Activated naive CD4-positive, alpha-beta T cell treated with anti-CD3 and anti-CD28 coated beads, Interleukin-2, amount 50 U/mL, for 24 hours (primary cell): ENCODE results near the gene ARNT2.
"Not testable (repeated sequence)": the region's sequence is repeated elsewhere in the genome, so short reads cannot be mapped to it uniquely, and the experiment has no call there.

Experiments used
- H3K27ac Mint-ChIP-seq: one replicate; pipeline ENCODE4 v1.8.0; 2021; ENCODE audit warnings: mild to moderate bottlenecking, mixed read lengths
- H3K27me3 Mint-ChIP-seq: one replicate; pipeline ENCODE4 v1.8.0; 2021; ENCODE audit warnings: mixed read lengths
- H3K36me3 Mint-ChIP-seq: one replicate; pipeline ENCODE4 v1.8.0; 2021; ENCODE audit warnings: mixed read lengths
- H3K4me1 Mint-ChIP-seq: one replicate; pipeline ENCODE4 v1.8.0; 2021; ENCODE audit warnings: mixed read lengths
- H3K4me3 Mint-ChIP-seq: one replicate; pipeline ENCODE4 v1.8.0; 2021; ENCODE audit warnings: mild to moderate bottlenecking, mixed read lengths
- H3K9me3 Mint-ChIP-seq: one replicate; pipeline ENCODE4 v1.8.0; 2021; ENCODE audit warnings: mixed read lengths

The ARNT2 gene

GRCh38 chr15:80498652-80499051 is 94.5 kb downstream of the ARNT2 start:
- no peak overlapping the region for H3K4me3 Mint-ChIP-seq
- H3K27me3 Mint-ChIP-seq: peaks cover 2% of the 10 kb centered on the region
- no peaks in the 10 kb centered on the region for H3K9me3 Mint-ChIP-seq
- H3K4me1 Mint-ChIP-seq: no peaks in the 10 kb centered on the region
- H3K36me3 Mint-ChIP-seq: no peaks in the 10 kb centered on the region
- no peak overlapping the region for H3K27ac Mint-ChIP-seq

GRCh38 chr15:80500021-80500420 is 95.8 kb downstream of the ARNT2 start:
- Mint-ChIP-seq H3K27ac (no peak overlapping the region), H3K4me1 (no peaks in the 10 kb centered on the region), H3K9me3 (no peaks in the 10 kb centered on the region), H3K4me3 (no peak overlapping the region), H3K27me3 (peaks cover 2% of the 10 kb centered on the region), H3K36me3 (no peaks in the 10 kb centered on the region)

- Mint-ChIP-seq H3K27ac (no peak overlapping the region), H3K4me1 (no peaks in the 10 kb centered on the region), H3K9me3 (no peaks in the 10 kb centered on the region), H3K36me3 (no peaks in the 10 kb centered on the region), H3K4me3 (no peak overlapping the region), H3K27me3 (no peaks in the 10 kb centered on the region)
Measured at GRCh38 chr15:80501476-80501875, 97.3 kb downstream of the ARNT2 start.

- H3K36me3 Mint-ChIP-seq: no peaks in the 10 kb centered on the region
- no peak overlapping the region for H3K27ac Mint-ChIP-seq
- no peaks in the 10 kb centered on the region for H3K27me3 Mint-ChIP-seq
- H3K9me3 Mint-ChIP-seq: no peaks in the 10 kb centered on the region
- no peaks in the 10 kb centered on the region for H3K4me1 Mint-ChIP-seq
- H3K4me3 Mint-ChIP-seq: no peak overlapping the region
Measured at GRCh38 chr15:80502782-80503181, 98.6 kb downstream of the ARNT2 start.

- no peak overlapping the region for H3K4me3 Mint-ChIP-seq
- H3K9me3 Mint-ChIP-seq: no peaks in the 10 kb centered on the region
- no peak overlapping the region for H3K27ac Mint-ChIP-seq
- H3K36me3 Mint-ChIP-seq: no peaks in the 10 kb centered on the region
- no peaks in the 10 kb centered on the region for H3K4me1 Mint-ChIP-seq
- H3K27me3 Mint-ChIP-seq: no peaks in the 10 kb centered on the region
Measured at GRCh38 chr15:80503319-80503952, 99.3 kb downstream of the ARNT2 start.

- no peaks in the 10 kb centered on the region for H3K36me3 Mint-ChIP-seq
- no peaks in the 10 kb centered on the region for H3K27me3 Mint-ChIP-seq
- H3K27ac Mint-ChIP-seq: no peak overlapping the region
- H3K9me3 Mint-ChIP-seq: no peaks in the 10 kb centered on the region
- no peaks in the 10 kb centered on the region for H3K4me1 Mint-ChIP-seq
- no peak overlapping the region for H3K4me3 Mint-ChIP-seq
Measured at GRCh38 chr15:80504931-80505330, 100.7 kb downstream of the ARNT2 start.

- Mint-ChIP-seq H3K36me3 (no peaks in the 10 kb centered on the region), H3K27me3 (no peaks in the 10 kb centered on the region), H3K4me1 (no peaks in the 10 kb centered on the region), H3K4me3 (no peak overlapping the region), H3K27ac (no peak overlapping the region), H3K9me3 (no peaks in the 10 kb centered on the region)
Measured at GRCh38 chr15:80506286-80506893, 102.2 kb downstream of the ARNT2 start.

- Mint-ChIP-seq H3K27me3 (no peaks in the 10 kb centered on the region), H3K4me1 (no peaks in the 10 kb centered on the region), H3K27ac (no peak overlapping the region), H3K4me3 (no peak overlapping the region), H3K36me3 (no peaks in the 10 kb centered on the region), H3K9me3 (no peaks in the 10 kb centered on the region)
Measured at GRCh38 chr15:80507131-80507530, 102.9 kb downstream of the ARNT2 start.

- no peak overlapping the region for H3K4me3 Mint-ChIP-seq
- H3K27ac Mint-ChIP-seq: no peak overlapping the region
- no peaks in the 10 kb centered on the region for H3K27me3 Mint-ChIP-seq
- H3K36me3 Mint-ChIP-seq: no peaks in the 10 kb centered on the region
- no peaks in the 10 kb centered on the region for H3K4me1 Mint-ChIP-seq
- no peaks in the 10 kb centered on the region for H3K9me3 Mint-ChIP-seq
Measured at GRCh38 chr15:80507638-80508316, 103.6 kb downstream of the ARNT2 start.

- Mint-ChIP-seq H3K27ac (no peak overlapping the region), H3K9me3 (no peaks in the 10 kb centered on the region), H3K4me3 (no peak overlapping the region), H3K4me1 (no peaks in the 10 kb centered on the region), H3K36me3 (no peaks in the 10 kb centered on the region), H3K27me3 (no peaks in the 10 kb centered on the region)
Measured at GRCh38 chr15:80508783-80509182, 104.6 kb downstream of the ARNT2 start.

- H3K9me3 Mint-ChIP-seq: no peaks in the 10 kb centered on the region
- no peak overlapping the region for H3K27ac Mint-ChIP-seq
- H3K36me3 Mint-ChIP-seq: no peaks in the 10 kb centered on the region
- no peaks in the 10 kb centered on the region for H3K27me3 Mint-ChIP-seq
- no peaks in the 10 kb centered on the region for H3K4me1 Mint-ChIP-seq
- H3K4me3 Mint-ChIP-seq: no peak overlapping the region
Measured at GRCh38 chr15:80509800-80510199, 105.6 kb downstream of the ARNT2 start.

GRCh38 chr15:80510985-80511384 is 106.8 kb downstream of the ARNT2 start:
- not testable (repeated sequence) for H3K9me3 Mint-ChIP-seq, H3K4me1 Mint-ChIP-seq, H3K4me3 Mint-ChIP-seq, H3K36me3 Mint-ChIP-seq, H3K27me3 Mint-ChIP-seq, H3K27ac Mint-ChIP-seq

- H3K4me1 Mint-ChIP-seq: no peaks in the 10 kb centered on the region
- peaks cover 5% of the 10 kb centered on the region for H3K9me3 Mint-ChIP-seq
- no peaks in the 10 kb centered on the region for H3K36me3 Mint-ChIP-seq
- no peaks in the 10 kb centered on the region for H3K27me3 Mint-ChIP-seq
- no peak overlapping the region for H3K4me3 Mint-ChIP-seq
- no peak overlapping the region for H3K27ac Mint-ChIP-seq
Measured at GRCh38 chr15:80512726-80513660, 108.8 kb downstream of the ARNT2 start.

GRCh38 chr15:80514071-80514780 is 110.0 kb downstream of the ARNT2 start:
- peaks cover 2% of the 10 kb centered on the region for H3K27me3 Mint-ChIP-seq
- peaks cover 5% of the 10 kb centered on the region for H3K9me3 Mint-ChIP-seq
- no peak overlapping the region for H3K27ac Mint-ChIP-seq
- no peaks in the 10 kb centered on the region for H3K36me3 Mint-ChIP-seq
- no peaks in the 10 kb centered on the region for H3K4me1 Mint-ChIP-seq
- no peak overlapping the region for H3K4me3 Mint-ChIP-seq

- no peak overlapping the region for H3K27ac Mint-ChIP-seq
- peaks cover 5% of the 10 kb centered on the region for H3K9me3 Mint-ChIP-seq
- H3K36me3 Mint-ChIP-seq: no peaks in the 10 kb centered on the region
- no peak overlapping the region for H3K4me3 Mint-ChIP-seq
- H3K4me1 Mint-ChIP-seq: no peaks in the 10 kb centered on the region
- H3K27me3 Mint-ChIP-seq: peaks cover 4% of the 10 kb centered on the region
Measured at GRCh38 chr15:80517290-80517689, 113.1 kb downstream of the ARNT2 start.
